HepG2 (cell line): Measurements from ENCODE around the gene ARFGEF2. TPM values are rescaled to one million over a fixed set of nuclear protein-coding genes. Genes with fewer than 3 reads are reported as not detected.

Experiments used
- CBX1 ChIP-seq: IDR thresholded peaks from one replicate; pipeline ENCODE4 v1.6.1; 2016; ENCODE audit warnings: antibody characterized with exemption, low read depth
- CEBPB ChIP-seq: IDR thresholded peaks from 2 replicates; pipeline ENCODE4 v1.6.1; 2011; ENCODE audit warnings: low read depth, low read length, improper control_type of control experiment, borderline replicate concordance
- CHD2 ChIP-seq: IDR thresholded peaks from 2 replicates; pipeline ENCODE4 v1.6.1; 2011; ENCODE audit warnings: low read depth, low read length, improper control_type of control experiment
- FIP1L1 ChIP-seq: fragments of 200-400 bp; formaldehyde crosslinking; IDR thresholded peaks from 2 replicates; pipeline ENCODE4 v1.6.1; 2018; ENCODE audit warnings: low read depth, mild to moderate bottlenecking, low read length, moderate library complexity, borderline replicate concordance; ENCODE audit not compliant: insufficient read depth
- IKZF4 ChIP-seq: sonication (generic); formaldehyde crosslinking; IDR thresholded peaks from 2 replicates; pipeline ENCODE4 v1.5.1; 2020; ENCODE audit warnings: borderline replicate concordance, mild to moderate bottlenecking, low read depth, missing genetic modification reagents; ENCODE audit errors: not compliant biosample characterization
- MBNL3 ChIP-seq: fragments of 250-450 bp; sonication (Bioruptor Pico); conservative IDR thresholded peaks from 2 replicates; pipeline ENCODE4 v1.8.0; 2022; ENCODE audit warnings: mild to moderate bottlenecking, inconsistent platforms
- MZF1 ChIP-seq: sonication (generic); formaldehyde crosslinking; IDR thresholded peaks from 2 replicates; pipeline ENCODE4 v1.8.1; 2023; ENCODE audit warnings: mild to moderate bottlenecking, missing genetic modification reagents, borderline replicate concordance
- NRL ChIP-seq: sonication (generic); formaldehyde crosslinking; IDR thresholded peaks from 2 replicates; pipeline ENCODE4 v1.5.0; 2020; ENCODE audit warnings: missing genetic modification reagents, mild to moderate bottlenecking, moderate library complexity, borderline replicate concordance
- RFX3 ChIP-seq: IDR thresholded peaks from 2 replicates; pipeline ENCODE4 v1.6.1; 2016; ENCODE audit warnings: missing biosample characterization, missing genetic modification reagents
- RFXAP ChIP-seq: sonication (generic); formaldehyde crosslinking; IDR thresholded peaks from 2 replicates; pipeline ENCODE4 v1.4.0; 2020; ENCODE audit warnings: missing genetic modification reagents, borderline replicate concordance
- SALL2 ChIP-seq: sonication (generic); formaldehyde crosslinking; IDR thresholded peaks from 2 replicates; pipeline ENCODE4 v1.8.1; 2023; ENCODE audit warnings: mild to moderate bottlenecking, missing genetic modification reagents, inconsistent platforms
- SMAD1 ChIP-seq: sonication (generic); formaldehyde crosslinking; IDR thresholded peaks from 2 replicates; pipeline ENCODE4 v1.4.0; 2020; ENCODE audit warnings: missing genetic modification reagents, low read depth, mild to moderate bottlenecking, borderline replicate concordance
- SNAPC2 ChIP-seq: sonication (generic); formaldehyde crosslinking; IDR thresholded peaks from 2 replicates; pipeline ENCODE4 v1.8.1; 2022; ENCODE audit warnings: mild to moderate bottlenecking, missing genetic modification reagents
- TCF7 ChIP-seq: sonication (generic); IDR thresholded peaks from 2 replicates; pipeline ENCODE4 v1.6.1; 2016; ENCODE audit warnings: antibody characterized with exemption, low read depth
- ZBTB3 ChIP-seq: sonication (generic); formaldehyde crosslinking; IDR thresholded peaks from 2 replicates; pipeline ENCODE4 v1.4.0; 2020; ENCODE audit warnings: low read depth, mild to moderate bottlenecking, moderate library complexity, missing genetic modification reagents, borderline replicate concordance
- ZC3H13 ChIP-seq: sonication (generic); formaldehyde crosslinking; IDR thresholded peaks from 2 replicates; pipeline ENCODE4 v1.8.1; 2023; ENCODE audit warnings: mild to moderate bottlenecking, missing genetic modification reagents, moderate library complexity
- ZIK1 ChIP-seq: sonication (generic); formaldehyde crosslinking; IDR thresholded peaks from 2 replicates; pipeline ENCODE4 v1.5.0; 2020; ENCODE audit warnings: mild to moderate bottlenecking, low read depth, missing genetic modification reagents, borderline replicate concordance
- ZMAT3 ChIP-seq: sonication (generic); formaldehyde crosslinking; conservative IDR thresholded peaks from 2 replicates; pipeline ENCODE4 v1.7.0; 2021; ENCODE audit warnings: missing genetic modification reagents
- ZNF543 ChIP-seq: sonication (generic); formaldehyde crosslinking; IDR thresholded peaks from 2 replicates; pipeline ENCODE4 v1.4.0; 2020; ENCODE audit warnings: mild to moderate bottlenecking, missing genetic modification reagents
- ZNF572 ChIP-seq: sonication (generic); formaldehyde crosslinking; IDR thresholded peaks from 2 replicates; pipeline ENCODE4 v1.5.1; 2020; ENCODE audit warnings: mild to moderate bottlenecking, missing genetic modification reagents
- ZNF768 ChIP-seq: sonication (generic); formaldehyde crosslinking; IDR thresholded peaks from 2 replicates; pipeline ENCODE4 v1.4.0; 2020; ENCODE audit warnings: missing genetic modification reagents
- ZZZ3 ChIP-seq: sonication (generic); formaldehyde crosslinking; IDR thresholded peaks from 2 replicates; pipeline ENCODE4 v1.4.0; 2020; ENCODE audit warnings: missing genetic modification reagents, mild to moderate bottlenecking, borderline replicate concordance
- polyA plus RNA-seq, 8 experiments: library from polyadenylated mRNA; depleted of rRNA in 3 of 8; stranded (reverse) in 7 of 8; unstranded in 1 of 8; fragments of >200 nt; fragmentation: Illumina TruSeq in 4 of 8; extraction: Trizol in 4 of 8; gene quantifications; 2 replicates each; pipeline versions ENCODE4 v1.2.1 to v1.2.3, GENCODE V29; 2011 to 2016; ENCODE audit warnings: low read depth in 4 of 8, missing spikeins in 1 of 8, mixed read lengths in 1 of 8; ENCODE audit not compliant: insufficient read depth in 1 of 8
- total RNA-seq, 5 experiments: library from RNA; depleted of rRNA; stranded (reverse); fragments of >200 nt; fragmentation: Illumina TruSeq; extraction: Trizol; gene quantifications; 2 replicates each; pipeline ENCODE4 v1.2.3, GENCODE V29; 2016; ENCODE audit warnings: low read depth in 1 of 5
- TF ChIP-seq, protein P1 (sequence below): sonication (generic); formaldehyde crosslinking; IDR thresholded peaks from 2 replicates; pipeline ENCODE4 v1.4.0; 2020; ENCODE audit warnings: mild to moderate bottlenecking, missing genetic modification reagents
- TF ChIP-seq, protein P2 (sequence below): sonication (generic); formaldehyde crosslinking; conservative IDR thresholded peaks from 2 replicates; pipeline ENCODE4 v1.4.0; 2020; ENCODE audit warnings: mild to moderate bottlenecking, missing genetic modification reagents, moderate library complexity
- TF ChIP-seq, protein P3 (sequence below): sonication (generic); formaldehyde crosslinking; IDR thresholded peaks from 2 replicates; pipeline ENCODE4 v1.4.0; 2020; ENCODE audit warnings: missing genetic modification reagents; ENCODE audit errors: not compliant biosample characterization

ARFGEF2 gene
- total and polyA plus RNA-seq, 2 of the 13 experiments (the other 11 are each of a cell fraction or from before 2014, with no cell fraction given): 44.0 to 60.8 TPM

DNA sequence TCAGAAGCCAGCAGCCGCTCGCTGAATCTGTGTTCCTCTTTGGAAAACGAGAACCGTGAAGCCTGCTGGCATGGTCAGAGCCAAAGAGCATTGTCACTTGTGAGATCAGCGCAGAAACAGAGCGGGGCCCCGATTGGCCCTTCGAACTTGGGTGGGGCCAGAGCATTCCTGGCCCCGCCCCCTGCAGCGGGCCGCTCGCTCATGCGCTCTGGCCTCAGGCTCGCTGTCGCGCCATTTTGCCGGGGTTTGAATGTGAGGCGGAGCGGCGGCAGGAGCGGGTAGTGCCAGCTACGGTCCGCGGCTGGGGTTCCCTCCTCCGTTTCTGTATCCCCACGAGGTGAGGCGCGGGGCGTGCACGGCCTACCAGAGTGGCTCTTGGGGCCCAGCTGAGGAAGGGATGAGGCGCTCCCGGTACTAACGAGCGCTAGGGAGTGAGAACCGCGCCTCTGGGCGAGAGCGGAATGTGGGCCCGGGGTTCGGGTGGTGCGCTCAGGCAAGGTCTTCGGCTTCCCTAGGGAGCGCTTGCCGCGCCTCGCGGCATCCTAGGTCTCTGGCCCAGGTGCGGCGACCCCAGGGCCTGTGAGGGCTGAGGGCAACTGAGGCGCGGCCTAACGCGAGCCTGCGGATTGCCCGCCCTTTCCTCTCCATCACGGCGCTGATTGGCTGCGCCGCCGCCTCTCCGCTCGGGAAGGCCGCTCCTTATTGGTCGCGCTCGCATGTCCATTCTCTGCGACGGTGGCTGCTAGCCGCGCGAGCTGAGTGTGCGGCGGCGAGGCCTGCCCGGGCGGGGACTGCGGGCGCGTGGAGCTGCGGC, 124.8 kb downstream of the ARFGEF2 start, which contains the start of gene CSE1L (continued):
- TF ChIP-seq MBNL3 (CRISPR knock-in tag) (no peak), ZMAT3 (CRISPR knock-in tag) (peak; percentile 91), ZC3H13 (CRISPR knock-in tag) (peak; percentile 94), ZNF768 (CRISPR knock-in tag) (no peak; the same call in none of the 2 replicates), RFXAP (peak; percentile 42; the same call in 1 of the 2 replicates), ZNF543 (CRISPR knock-in tag) (peak; percentile 96), FIP1L1 (0 out of 2 replicates have a peak, but pooled peaks have one; percentile 21), ZZZ3 (CRISPR knock-in tag) (peak; percentile 80; the same call in 1 of the 2 replicates), IKZF4 (CRISPR knock-in tag) (peak; percentile 98), ZBTB3 (CRISPR knock-in tag) (0 out of 2 replicates have a peak, but pooled peaks have one; percentile 87), MZF1 (CRISPR knock-in tag) (no peak), ZNF572 (CRISPR knock-in tag) (no peak), NRL (CRISPR knock-in tag) (peak; percentile 98), SMAD1 (CRISPR knock-in tag) (peak; percentile 88; the same call in 1 of the 2 replicates), ZIK1 (peak; percentile 74; the same call in 1 of the 2 replicates), CHD2 (peak; percentile 66; the same call in 1 of the 2 replicates), SALL2 (CRISPR knock-in tag) (peak; percentile 91), SNAPC2 (CRISPR knock-in tag) (peak; percentile 86), CEBPB (no peak), TCF7 (no peak), CBX1 (peak; percentile 86), RFX3 (CRISPR knock-in tag) (no peak)
- TF ChIP-seq, protein P1, sequence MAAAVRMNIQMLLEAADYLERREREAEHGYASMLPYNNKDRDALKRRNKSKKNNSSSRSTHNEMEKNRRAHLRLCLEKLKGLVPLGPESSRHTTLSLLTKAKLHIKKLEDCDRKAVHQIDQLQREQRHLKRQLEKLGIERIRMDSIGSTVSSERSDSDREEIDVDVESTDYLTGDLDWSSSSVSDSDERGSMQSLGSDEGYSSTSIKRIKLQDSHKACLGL (CRISPR knock-in tag): peak; percentile 97
- TF ChIP-seq, protein P2, sequence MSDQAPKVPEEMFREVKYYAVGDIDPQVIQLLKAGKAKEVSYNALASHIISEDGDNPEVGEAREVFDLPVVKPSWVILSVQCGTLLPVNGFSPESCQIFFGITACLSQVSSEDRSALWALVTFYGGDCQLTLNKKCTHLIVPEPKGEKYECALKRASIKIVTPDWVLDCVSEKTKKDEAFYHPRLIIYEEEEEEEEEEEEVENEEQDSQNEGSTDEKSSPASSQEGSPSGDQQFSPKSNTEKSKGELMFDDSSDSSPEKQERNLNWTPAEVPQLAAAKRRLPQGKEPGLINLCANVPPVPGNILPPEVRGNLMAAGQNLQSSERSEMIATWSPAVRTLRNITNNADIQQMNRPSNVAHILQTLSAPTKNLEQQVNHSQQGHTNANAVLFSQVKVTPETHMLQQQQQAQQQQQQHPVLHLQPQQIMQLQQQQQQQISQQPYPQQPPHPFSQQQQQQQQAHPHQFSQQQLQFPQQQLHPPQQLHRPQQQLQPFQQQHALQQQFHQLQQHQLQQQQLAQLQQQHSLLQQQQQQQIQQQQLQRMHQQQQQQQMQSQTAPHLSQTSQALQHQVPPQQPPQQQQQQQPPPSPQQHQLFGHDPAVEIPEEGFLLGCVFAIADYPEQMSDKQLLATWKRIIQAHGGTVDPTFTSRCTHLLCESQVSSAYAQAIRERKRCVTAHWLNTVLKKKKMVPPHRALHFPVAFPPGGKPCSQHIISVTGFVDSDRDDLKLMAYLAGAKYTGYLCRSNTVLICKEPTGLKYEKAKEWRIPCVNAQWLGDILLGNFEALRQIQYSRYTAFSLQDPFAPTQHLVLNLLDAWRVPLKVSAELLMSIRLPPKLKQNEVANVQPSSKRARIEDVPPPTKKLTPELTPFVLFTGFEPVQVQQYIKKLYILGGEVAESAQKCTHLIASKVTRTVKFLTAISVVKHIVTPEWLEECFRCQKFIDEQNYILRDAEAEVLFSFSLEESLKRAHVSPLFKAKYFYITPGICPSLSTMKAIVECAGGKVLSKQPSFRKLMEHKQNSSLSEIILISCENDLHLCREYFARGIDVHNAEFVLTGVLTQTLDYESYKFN: peak; percentile 61; the same call in 1 of the 2 replicates
- TF ChIP-seq, protein P3, sequence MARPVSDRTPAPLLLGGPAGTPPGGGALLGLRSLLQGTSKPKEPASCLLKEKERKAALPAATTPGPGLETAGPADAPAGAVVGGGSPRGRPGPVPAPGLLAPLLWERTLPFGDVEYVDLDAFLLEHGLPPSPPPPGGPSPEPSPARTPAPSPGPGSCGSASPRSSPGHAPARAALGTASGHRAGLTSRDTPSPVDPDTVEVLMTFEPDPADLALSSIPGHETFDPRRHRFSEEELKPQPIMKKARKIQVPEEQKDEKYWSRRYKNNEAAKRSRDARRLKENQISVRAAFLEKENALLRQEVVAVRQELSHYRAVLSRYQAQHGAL: peak; percentile 97
